Neural progenitor cell (in vitro differentiated cells): Measurements from ENCODE around the gene SDCCAG8. TPM values are rescaled to one million over a fixed set of nuclear protein-coding genes. Genes with fewer than 3 reads are reported as not detected.

Experiments used
- DNase-seq: peaks from one replicate; pipeline ENCODE4 v3.0.0-alpha.2; 2016; ENCODE audit warnings: low spot score
- H2AFZ ChIP-seq: fragments of 200-600 bp; sonication (generic); replicated peaks from 2 replicates; pipeline ENCODE4 v1.6.1; 2016; ENCODE audit warnings: antibody characterized with exemption
- H3F3A ChIP-seq: fragments of 200-600 bp; sonication (generic); 2 replicates; pipeline ENCODE4 v1.6.1; 2016; ENCODE audit warnings: antibody characterized with exemption, low read depth
- H3K27ac ChIP-seq: fragments of 200-600 bp; sonication (generic); 2 replicates; pipeline ENCODE4 v1.5.1; 2016; ENCODE audit warnings: mild to moderate bottlenecking
- H3K27me3 ChIP-seq: fragments of 200-600 bp; sonication (generic); 2 replicates; pipeline ENCODE4 v1.6.1; 2016; ENCODE audit warnings: mild to moderate bottlenecking, moderate library complexity
- H3K36me3 ChIP-seq: fragments of 200-600 bp; sonication (generic); 2 replicates; pipeline ENCODE4 v1.5.1; 2016
- H3K4me1 ChIP-seq: fragments of 200-600 bp; sonication (generic); 2 replicates; pipeline ENCODE4 v1.6.1; 2016; ENCODE audit warnings: mixed run types
- H3K4me2 ChIP-seq: fragments of 200-600 bp; sonication (generic); 2 replicates; pipeline ENCODE4 v1.6.1; 2016
- H3K4me3 ChIP-seq: fragments of 200-600 bp; sonication (generic); 2 replicates; pipeline ENCODE4 v1.5.1; 2016
- H3K79me2 ChIP-seq: fragments of 200-600 bp; sonication (generic); 2 replicates; pipeline ENCODE4 v1.6.1; 2016; ENCODE audit warnings: low read depth
- H3K9ac ChIP-seq: fragments of 200-600 bp; sonication (generic); 2 replicates; pipeline ENCODE4 v1.6.1; 2016
- H3K9me3 ChIP-seq: fragments of 200-600 bp; sonication (generic); 2 replicates; pipeline ENCODE4 v1.5.1; 2016; ENCODE audit warnings: low read depth
- H4K20me1 ChIP-seq: fragments of 200-600 bp; sonication (generic); 2 replicates; pipeline ENCODE4 v1.6.1; 2016; ENCODE audit warnings: low read depth
- H3K27ac Mint-ChIP-seq: 3 replicates; pipeline ENCODE4 v1.8.0; 2021; ENCODE audit warnings: mixed read lengths
- H3K27me3 Mint-ChIP-seq: 2 replicates; pipeline ENCODE4 v1.8.0; 2022; ENCODE audit warnings: low read depth, mild to moderate bottlenecking, inconsistent platforms, moderate library complexity, mixed read lengths; ENCODE audit not compliant: insufficient read depth
- H3K36me3 Mint-ChIP-seq: 3 replicates; pipeline ENCODE4 v1.8.0; 2021; ENCODE audit warnings: mixed read lengths
- H3K4me1 Mint-ChIP-seq: 3 replicates; pipeline ENCODE4 v1.8.0; 2021; ENCODE audit warnings: mixed read lengths
- H3K4me3 Mint-ChIP-seq: 3 replicates; pipeline ENCODE4 v1.8.0; 2021; ENCODE audit warnings: mild to moderate bottlenecking, moderate library complexity, mixed read lengths
- H3K9me3 Mint-ChIP-seq: 3 replicates; pipeline ENCODE4 v1.8.0; 2020; ENCODE audit warnings: mixed read lengths
- EZH2 ChIP-seq: fragments of 200-600 bp; sonication (generic); IDR thresholded peaks from 2 replicates; pipeline ENCODE4 v1.6.1; 2017; ENCODE audit warnings: antibody characterized with exemption, mild to moderate bottlenecking, moderate library complexity
- EZH2phosphoT487 ChIP-seq: fragments of 200-600 bp; sonication (generic); IDR thresholded peaks from 2 replicates; pipeline ENCODE4 v1.6.1; 2017; ENCODE audit warnings: antibody characterized with exemption
- total RNA-seq: library from RNA; depleted of rRNA; stranded (reverse); fragments of >200 nt; gene quantifications from 2 replicates; pipeline ENCODE4 v1.2.3, GENCODE V29; 2015; ENCODE audit warnings: low replicate concordance
- TF ChIP-seq, protein P1 (sequence below): fragments of 200-600 bp; sonication (generic); IDR thresholded peaks from 2 replicates; pipeline ENCODE4 v1.5.1; 2017; ENCODE audit warnings: antibody characterized with exemption, mild to moderate bottlenecking

The SDCCAG8 gene
- total RNA-seq, 1 donor from 2014 or later = 30.3 TPM

DNA sequence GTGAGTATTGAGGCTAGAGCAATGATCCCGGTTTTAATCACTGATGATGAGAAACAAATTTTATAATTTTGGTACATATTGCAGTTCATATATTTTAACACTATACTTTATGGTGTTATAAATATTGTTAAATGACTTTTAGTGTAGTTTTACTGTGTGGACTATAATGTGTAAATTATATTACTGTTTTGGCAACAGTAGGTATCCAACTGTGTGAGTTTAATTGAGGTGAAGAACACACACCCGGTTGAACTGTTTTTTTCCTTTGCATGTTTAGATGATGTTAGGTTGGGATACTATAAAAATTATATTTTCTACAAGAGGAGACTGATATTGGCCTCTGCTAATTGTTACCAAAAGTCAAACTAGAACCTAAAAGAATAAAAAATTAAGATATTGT lies 166.5 kb downstream of the SDCCAG8 start:
- no peak overlapping the region for H3K9ac ChIP-seq
- peaks cover 6% of the 10 kb centered on the region for H3K36me3 Mint-ChIP-seq
- no peaks in the 10 kb centered on the region for H3K9me3 ChIP-seq
- no peaks in the 10 kb centered on the region for H3K27me3 Mint-ChIP-seq
- H3K4me1 ChIP-seq = peaks cover 11% of the 10 kb centered on the region
- no peak for DNase-seq
- H4K20me1 ChIP-seq = no peaks in the 10 kb centered on the region
- no peak overlapping the region for H3K27ac Mint-ChIP-seq
- H3K79me2 ChIP-seq = no peaks in the 10 kb centered on the region
- H3K27me3 ChIP-seq = no peaks in the 10 kb centered on the region
- no peak overlapping the region for H2AFZ ChIP-seq
- no peak overlapping the region for H3K4me3 Mint-ChIP-seq
- H3K36me3 ChIP-seq = no peaks in the 10 kb centered on the region
- H3K9me3 Mint-ChIP-seq = no peaks in the 10 kb centered on the region
- H3K4me1 Mint-ChIP-seq = peaks cover 13% of the 10 kb centered on the region
- H3F3A ChIP-seq = no peaks in the 10 kb centered on the region
- TF ChIP-seq, protein P1, sequence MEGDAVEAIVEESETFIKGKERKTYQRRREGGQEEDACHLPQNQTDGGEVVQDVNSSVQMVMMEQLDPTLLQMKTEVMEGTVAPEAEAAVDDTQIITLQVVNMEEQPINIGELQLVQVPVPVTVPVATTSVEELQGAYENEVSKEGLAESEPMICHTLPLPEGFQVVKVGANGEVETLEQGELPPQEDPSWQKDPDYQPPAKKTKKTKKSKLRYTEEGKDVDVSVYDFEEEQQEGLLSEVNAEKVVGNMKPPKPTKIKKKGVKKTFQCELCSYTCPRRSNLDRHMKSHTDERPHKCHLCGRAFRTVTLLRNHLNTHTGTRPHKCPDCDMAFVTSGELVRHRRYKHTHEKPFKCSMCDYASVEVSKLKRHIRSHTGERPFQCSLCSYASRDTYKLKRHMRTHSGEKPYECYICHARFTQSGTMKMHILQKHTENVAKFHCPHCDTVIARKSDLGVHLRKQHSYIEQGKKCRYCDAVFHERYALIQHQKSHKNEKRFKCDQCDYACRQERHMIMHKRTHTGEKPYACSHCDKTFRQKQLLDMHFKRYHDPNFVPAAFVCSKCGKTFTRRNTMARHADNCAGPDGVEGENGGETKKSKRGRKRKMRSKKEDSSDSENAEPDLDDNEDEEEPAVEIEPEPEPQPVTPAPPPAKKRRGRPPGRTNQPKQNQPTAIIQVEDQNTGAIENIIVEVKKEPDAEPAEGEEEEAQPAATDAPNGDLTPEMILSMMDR = no peak
- TF ChIP-seq EZH2phosphoT487 (no peak), EZH2 (no peak)
- H3K4me3 ChIP-seq = no peak overlapping the region
- peak overlapping the region; percentile 23 for H3K4me2 ChIP-seq
- no peak overlapping the region for H3K27ac ChIP-seq

DNA sequence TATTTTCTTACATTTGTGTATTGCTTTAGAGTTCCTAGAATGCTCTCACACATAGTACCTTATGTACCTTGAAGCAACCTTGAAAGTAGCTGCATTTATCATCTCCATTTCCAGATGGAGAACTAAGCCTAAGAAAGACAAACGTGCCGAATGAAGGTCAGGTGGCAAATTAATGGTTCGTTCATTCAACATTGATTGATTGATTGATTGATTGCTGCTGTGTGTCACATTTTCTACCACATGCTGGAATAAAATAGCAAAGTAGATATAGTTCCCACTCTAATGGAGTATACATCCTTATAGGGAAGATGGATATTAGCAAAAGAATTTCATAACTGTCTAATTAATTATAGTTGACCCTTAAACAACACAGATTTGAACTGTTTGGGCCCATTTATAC lies 172.2 kb downstream of the SDCCAG8 start:
- Mint-ChIP-seq H3K4me3 (no peak overlapping the region), H3K27ac (no peak overlapping the region), H3K27me3 (no peaks in the 10 kb centered on the region), H3K4me1 (peaks cover 8% of the 10 kb centered on the region), H3K9me3 (peaks cover 3% of the 10 kb centered on the region), H3K36me3 (peaks cover 13% of the 10 kb centered on the region)
- H2AFZ ChIP-seq = no peak overlapping the region
- H3K4me2 ChIP-seq = no peak overlapping the region
- no peaks in the 10 kb centered on the region for H3K36me3 ChIP-seq
- no peak for TF ChIP-seq EZH2
- TF ChIP-seq, protein P1 = no peak
- no peak for TF ChIP-seq EZH2phosphoT487
- H3K4me1 ChIP-seq = no peaks in the 10 kb centered on the region
- H3F3A ChIP-seq = no peaks in the 10 kb centered on the region
- H3K27me3 ChIP-seq = no peaks in the 10 kb centered on the region
- no peak for DNase-seq
- H4K20me1 ChIP-seq = no peaks in the 10 kb centered on the region
- no peak overlapping the region for H3K9ac ChIP-seq
- H3K79me2 ChIP-seq = no peaks in the 10 kb centered on the region
- no peaks in the 10 kb centered on the region for H3K9me3 ChIP-seq
- H3K27ac ChIP-seq = no peak overlapping the region
- H3K4me3 ChIP-seq = no peak overlapping the region

DNA sequence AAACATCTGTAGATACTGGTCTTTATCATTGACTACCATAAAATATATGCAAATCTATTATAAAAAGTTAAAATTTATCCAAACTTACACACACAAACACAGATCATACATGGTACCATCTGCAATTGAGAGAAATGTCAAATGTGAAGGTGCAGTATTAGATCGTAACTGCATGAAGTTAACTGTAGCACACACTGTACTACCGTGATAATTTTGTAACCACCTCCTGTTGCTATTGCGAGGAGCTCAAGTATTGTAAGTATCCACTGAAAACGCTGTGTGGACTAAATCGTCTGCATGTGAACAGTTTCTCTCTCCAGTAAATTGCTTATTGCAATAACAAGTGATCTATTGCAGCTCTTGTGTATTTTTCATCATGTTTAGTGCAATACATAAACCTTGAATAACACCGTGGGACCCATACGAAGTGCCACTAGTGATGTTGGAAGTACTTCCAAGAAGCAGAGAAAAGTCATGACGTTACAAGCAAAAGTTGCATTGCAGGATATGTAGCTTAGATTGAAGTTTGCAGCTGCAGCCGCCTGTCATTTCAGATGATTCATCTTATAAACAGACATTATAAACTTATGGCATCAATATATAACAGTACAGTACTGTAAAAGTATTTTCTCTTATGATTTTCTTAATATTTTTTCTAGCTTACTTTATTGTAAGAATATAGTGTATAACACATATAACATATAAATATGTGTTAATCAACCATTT lies 172.9 kb downstream of the SDCCAG8 start:
- no peaks in the 10 kb centered on the region for H3K4me1 ChIP-seq
- H3K27ac ChIP-seq = no peak overlapping the region
- peaks cover 13% of the 10 kb centered on the region for H3K36me3 Mint-ChIP-seq
- H2AFZ ChIP-seq = no peak overlapping the region
- no peaks in the 10 kb centered on the region for H3K27me3 ChIP-seq
- H3K4me3 Mint-ChIP-seq = no peak overlapping the region
- H3F3A ChIP-seq = no peaks in the 10 kb centered on the region
- H3K4me2 ChIP-seq = no peak overlapping the region
- TF ChIP-seq, protein P1 = no peak
- no peak for TF ChIP-seq EZH2
- TF ChIP-seq EZH2phosphoT487 = no peak
- H4K20me1 ChIP-seq = no peaks in the 10 kb centered on the region
- H3K9ac ChIP-seq = no peak overlapping the region
- no peak overlapping the region for H3K27ac Mint-ChIP-seq
- DNase-seq = no peak
- H3K27me3 Mint-ChIP-seq = no peaks in the 10 kb centered on the region
- no peaks in the 10 kb centered on the region for H3K9me3 ChIP-seq
- H3K4me3 ChIP-seq = no peak overlapping the region
- no peaks in the 10 kb centered on the region for H3K36me3 ChIP-seq
- H3K9me3 Mint-ChIP-seq = peaks cover 3% of the 10 kb centered on the region
- peaks cover 15% of the 10 kb centered on the region for H3K4me1 Mint-ChIP-seq
- H3K79me2 ChIP-seq = no peaks in the 10 kb centered on the region
